HCT116 (cell line): Measurements from ENCODE around the gene PHF10. TPM values are rescaled to one million over a fixed set of nuclear protein-coding genes. Genes with fewer than 3 reads are reported as not detected.

ENCODE experiments used
- ATAC-seq: fragments of 200-7000 bp; cut with Tn5 transposase; 2 replicates; pipeline ENCODE4 v1.9.1; 2020; ENCODE audit warnings: mild to moderate bottlenecking, moderate library complexity
- BruUV-seq: library from RNA; stranded (reverse); fragments of 400-500 nt; replicated peaks from 2 replicates; lab custom pipeline; 2021; lab: Mats Ljungman, UMichigan
- CTCF ChIA-PET: fragments of 300-600 bp; sonication (Branson Sonifier 250); formaldehyde crosslinking; loops from one replicate; lab custom pipeline; 2021; ENCODE audit warnings: antibody characterized with exemption; lab: Charles Lee
- POLR2A ChIA-PET: fragments of 300-600, 350-600 bp; sonication (Branson Sonifier 250); formaldehyde crosslinking; loops from one replicate; lab custom pipeline; 2021; ENCODE audit warnings: antibody characterized with exemption; lab: Charles Lee
- RAD21 ChIA-PET, 2 experiments: fragments of 300-600 bp; sonication (Branson Sonifier 250); formaldehyde crosslinking; loops; one replicate each; lab custom pipeline; 2023; ENCODE audit warnings: low total read pairs in 2 of 2; ENCODE audit not compliant: uncharacterized antibody in 2 of 2, unreplicated experiment in 2 of 2, low non-redundant PET in 1 of 2; lab: Charles Lee
- DNase-seq: peaks from one replicate; pipeline ENCODE4 v3.0.0-alpha.2; 2010; ENCODE audit warnings: low read depth, low spot score
- H2AFZ ChIP-seq: fragments of 200-600 bp; shearing (Covaris generic), sonication (generic); 2 replicates; pipeline ENCODE4 v1.6.1; 2017; ENCODE audit warnings: low read depth, mixed run types, mixed read lengths, antibody characterized with exemption, low read length; ENCODE audit not compliant: poor library complexity, severe bottlenecking
- H3K27ac ChIP-seq: 2 replicates; pipeline ENCODE4 v1.5.1; 2012; ENCODE audit warnings: low read depth, low read length
- H3K27me3 ChIP-seq: fragments of 200-600 bp; sonication (generic); 2 replicates; pipeline ENCODE4 v1.6.1; 2016; ENCODE audit warnings: mixed run types, low read length, mixed read lengths; ENCODE audit not compliant: insufficient read depth
- H3K36me3 ChIP-seq, 2 experiments: fragments of 200-500 bp in 1 of 2; fragments of 200-600 bp in 1 of 2; sonication (Bioruptor generic) in 1 of 2; sonication (generic) in 1 of 2; 2 replicates each; pipeline versions ENCODE4 v1.5.1 to v1.6.1; 2014 to 2016; ENCODE audit warnings: low read length in 2 of 2, inconsistent platforms in 1 of 2, mixed read lengths in 1 of 2, mixed run types in 1 of 2; ENCODE audit not compliant: insufficient read depth in 2 of 2, control insufficient read depth in 1 of 2
- H3K4me1 ChIP-seq, 2 experiments: fragments of 200-600 bp in 1 of 2; sonication (generic) in 1 of 2; 2 replicates each; pipeline versions ENCODE4 v1.5.1 to v1.6.1; 2012 to 2017; ENCODE audit warnings: low read length in 2 of 2, inconsistent platforms in 1 of 2, mild to moderate bottlenecking in 1 of 2, mixed read lengths in 1 of 2, mixed run types in 1 of 2, moderate library complexity in 1 of 2; ENCODE audit not compliant: insufficient read depth in 2 of 2, control insufficient read depth in 1 of 2
- H3K4me2 ChIP-seq: fragments of 200-600 bp; sonication (generic); 2 replicates; pipeline ENCODE4 v1.6.1; 2017; ENCODE audit warnings: mixed run types, low read length, mixed read lengths
- H3K4me3 ChIP-seq, 2 experiments: fragments of 200-600 bp in 1 of 2; sonication (generic) in 1 of 2; replicated peaks in 1 of 2; 2 replicates each; pipeline ENCODE4 v1.5.1; 2011 to 2016; ENCODE audit warnings: low read length in 2 of 2, control low read depth in 1 of 2, low read depth in 1 of 2, mild to moderate bottlenecking in 1 of 2, mixed read lengths in 1 of 2, mixed run types in 1 of 2
- H3K79me2 ChIP-seq: fragments of 200-600 bp; sonication (generic); 2 replicates; pipeline ENCODE4 v1.6.1; 2017; ENCODE audit warnings: mild to moderate bottlenecking, mixed run types, low read length, moderate library complexity, mixed read lengths; ENCODE audit not compliant: insufficient read depth
- H3K9ac ChIP-seq: fragments of 200-600 bp; sonication (generic); 2 replicates; pipeline ENCODE4 v1.6.1; 2016; ENCODE audit warnings: low read length, mixed read lengths
- H3K9me2 ChIP-seq: fragments of 200-600 bp; sonication (generic), shearing (Covaris generic); 2 replicates; pipeline ENCODE4 v1.6.1; 2017; ENCODE audit warnings: mixed run types, mild to moderate bottlenecking, moderate library complexity; ENCODE audit not compliant: insufficient read depth
- H3K9me3 ChIP-seq, 2 experiments: fragments of 200-500 bp in 1 of 2; fragments of 200-600 bp in 1 of 2; sonication (Bioruptor generic) in 1 of 2; sonication (generic) in 1 of 2; 2 replicates each; pipeline ENCODE4 v1.6.1; 2014 to 2017; ENCODE audit warnings: low read length in 2 of 2, mixed read lengths in 2 of 2, inconsistent platforms in 1 of 2, low read depth in 1 of 2, mild to moderate bottlenecking in 1 of 2, mixed run types in 1 of 2, moderate library complexity in 1 of 2; ENCODE audit not compliant: control insufficient read depth in 1 of 2, insufficient read depth in 1 of 2
- H4K20me1 ChIP-seq: fragments of 200-600 bp; sonication (generic), shearing (Covaris generic); 2 replicates; pipeline ENCODE4 v1.6.1; 2017; ENCODE audit warnings: mixed run types, mild to moderate bottlenecking, moderate library complexity; ENCODE audit not compliant: insufficient read depth
- CTCF ChIP-seq, 3 experiments: fragments of 200-600 bp in 1 of 3; sonication (generic) in 1 of 3; IDR thresholded peaks in 2 of 3; conservative IDR thresholded peaks in 1 of 3; 2 replicates each; pipeline ENCODE4 v1.5.1; 2012 to 2017; ENCODE audit warnings: low read depth in 2 of 3, low read length in 2 of 3, antibody characterized with exemption in 1 of 3, borderline replicate concordance in 1 of 3, control low read depth in 1 of 3, mild to moderate bottlenecking in 1 of 3, mixed read lengths in 1 of 3, mixed run types in 1 of 3, moderate library complexity in 1 of 3; ENCODE audit not compliant: insufficient read depth in 1 of 3
- EZH2 ChIP-seq: fragments of 200-600 bp; sonication (generic); IDR thresholded peaks from 2 replicates; pipeline ENCODE4 v1.6.1; 2017; ENCODE audit warnings: antibody characterized with exemption, mixed run types
- JUND ChIP-seq: IDR thresholded peaks from 2 replicates; pipeline ENCODE4 v1.6.1; 2012
- intact Hi-C: fragments of 100-400 bp; cut with micrococcal nuclease; formaldehyde crosslinking; loops from 2 replicates; pipeline ENCODE4 v1.10.0; 2022
- total RNA-seq: library from RNA; stranded (reverse); gene quantifications from one replicate; pipeline ENCODE4 v1.2.1, GENCODE V29; 2021; ENCODE audit not compliant: unreplicated experiment

PHF10 gene
- total RNA-seq, 1 experiment from 2014 or later: 45.5 TPM

- ATAC-seq: no peak
- no peak for DNase-seq
- Histone ChIP-seq H3K27me3 (no peaks in the 10 kb centered on the region), H3K27ac (no peak overlapping the region), H3K4me3 (no peak overlapping the region), H3K4me2 (no peak overlapping the region), H3K9me2 (no peaks in the 10 kb centered on the region)
- POLR2A ChIA-PET: interaction anchor here (1.0 to 1.4 kb wide), 2 partner anchors 9 to 10 kb away, joined by 3 to 6 read pairs; partner anchors contain the start of genes C6orf120 and WDR27
- intact Hi-C loops: no loop called here
- BruUV-seq: no TSS peak
- no peak for TF ChIP-seq JUND
- TF ChIP-seq, all 23 proteins: peak for 0
- Histone ChIP-seq H3K9me3 (peaks cover 0 to 6% of the 10 kb centered on the region in 2 experiments; a peak in 1 of 4 replicates), H3K79me2 (peaks cover 55% of the 10 kb centered on the region; the same call in 1 of the 2 replicates), H3K4me1 (peaks cover 0 to 8% of the 10 kb centered on the region in 2 experiments; a peak in 1 of 4 replicates), H4K20me1 (no peaks in the 10 kb centered on the region), H3K9ac (no peak overlapping the region), H3K36me3 (peaks cover 0 to 14% of the 10 kb centered on the region in 2 experiments; a peak in 2 of 4 replicates), H2AFZ (no peak overlapping the region)
- ChIA-PET RAD21 (no interaction called here), CTCF (no interaction called here)
Observed at GRCh38 chr6:169692516-169692915, 31.8 kb downstream of the PHF10 start.

- no peak overlapping the region for H3K4me3 ChIP-seq
- RAD21 ChIA-PET: no interaction called here
- TF ChIP-seq CTCF (IDR thresholded peaks at IDR 0.05 in 2 of 3, conservative IDR thresholded peaks at IDR 0.05 in 1 of 3; ENCODE audit: borderline replicate concordance in 1 of 3, insufficient read depth in 1 of 3, low read depth in 2 of 3, low read length in 2 of 3) (no peak), EZH2 (no peak)
- TF ChIP-seq, all 23 proteins: peak for 0
- no peaks in the 10 kb centered on the region for H4K20me1 ChIP-seq
- peaks cover 0 to 8% of the 10 kb centered on the region in 2 experiments; a peak in 1 of 4 replicates for H3K4me1 ChIP-seq
- intact Hi-C loops: no loop called here
- no peak overlapping the region for H3K4me2 ChIP-seq
- H3K9ac ChIP-seq: no peak overlapping the region
- no TSS peak for BruUV-seq
- H3K9me3 ChIP-seq: peaks cover 0 to 10% of the 10 kb centered on the region in 2 experiments; a peak in 1 of 4 replicates
- CTCF ChIA-PET: no interaction called here
- POLR2A ChIA-PET: no interaction called here
- no peak overlapping the region for H2AFZ ChIP-seq
- no peak overlapping the region for H3K27ac ChIP-seq
- H3K27me3 ChIP-seq: no peaks in the 10 kb centered on the region
- no peaks in the 10 kb centered on the region for H3K9me2 ChIP-seq
- ATAC-seq (no peak), DNase-seq (no peak)
- H3K36me3 ChIP-seq: peaks cover 0 to 21% of the 10 kb centered on the region in 2 experiments; a peak in 2 of 4 replicates
- peaks cover 61% of the 10 kb centered on the region; the same call in 1 of the 2 replicates for H3K79me2 ChIP-seq
Observed at GRCh38 chr6:169691260-169691659, 33.0 kb downstream of the PHF10 start.
